HepG2 (cell line): Measurements from ENCODE around the gene EGLN2. TPM values are rescaled to one million over a fixed set of nuclear protein-coding genes. Genes with fewer than 3 reads are reported as not detected.

Experiments used
- ATAC-seq: fragments of 200-7000 bp; cut with Tn5 transposase; 3 replicates; pipeline ENCODE4 v1.9.1; 2020; ENCODE audit warnings: mild to moderate bottlenecking, moderate library complexity
- BruUV-seq: library from RNA; stranded (reverse); fragments of 400-500 nt; replicated peaks from 2 replicates; lab custom pipeline; 2021; lab: Mats Ljungman, UMichigan
- CTCF ChIA-PET: fragments of 300-600 bp; formaldehyde crosslinking; extraction: SDS; loops from one replicate; lab custom pipeline; 2021; ENCODE audit warnings: low total read pairs, inconsistent platforms, low intra/inter-chr PET ratio; lab: Yijun Ruan, JAX
- POLR2A ChIA-PET: fragments of 350-600 bp; sonication (Branson Sonifier 250); formaldehyde crosslinking; loops from one replicate; lab custom pipeline; 2020; ENCODE audit warnings: antibody characterized with exemption, inconsistent platforms; lab: Yijun Ruan, JAX
- DNase-seq: peaks from one replicate; pipeline ENCODE4 v3.0.0-alpha.2; 2015; ENCODE audit warnings: low spot score
- FAIRE-seq: peaks from 3 replicates; lab custom pipeline; 2011; peaks lifted over from hg19 to GRCh38; lab: Jason Lieb, UNC
- H2AFZ ChIP-seq: one replicate; pipeline ENCODE4 v1.6.1; 2011; ENCODE audit warnings: low read length, inconsistent platforms
- H3K27ac ChIP-seq: fragments of 300-600 bp; 3 replicates; pipeline ENCODE4 v1.8.0; 2011; ENCODE audit warnings: mixed run types, mild to moderate bottlenecking, mixed read lengths, low read length, inconsistent platforms; ENCODE audit not compliant: insufficient read depth; ENCODE audit errors: extremely low read length
- H3K27me3 ChIP-seq, 2 experiments: fragments of 200-600 bp in 1 of 2; 2 replicates in 1 of 2; 3 replicates in 1 of 2; pipeline versions ENCODE4 v1.6.0 to v1.8.0; 2011; ENCODE audit warnings: low read length in 2 of 2, mild to moderate bottlenecking in 2 of 2, moderate library complexity in 2 of 2, inconsistent platforms in 1 of 2; ENCODE audit not compliant: insufficient read depth in 2 of 2, control insufficient read depth in 1 of 2
- H3K36me3 ChIP-seq, 2 experiments: fragments of 200-600 bp in 1 of 2; replicated peaks in 1 of 2; 2 replicates in 1 of 2; 3 replicates in 1 of 2; pipeline versions ENCODE4 v1.5.1 to v1.8.0; 2011; ENCODE audit warnings: low read length in 2 of 2, inconsistent platforms in 1 of 2; ENCODE audit not compliant: insufficient read depth in 2 of 2, control insufficient read depth in 1 of 2
- H3K4me1 ChIP-seq: 2 replicates; pipeline ENCODE4 v1.5.1; 2012; ENCODE audit warnings: low read length, inconsistent platforms; ENCODE audit not compliant: insufficient read depth
- H3K4me2 ChIP-seq: 2 replicates; pipeline ENCODE4 v1.6.0; 2011; ENCODE audit warnings: low read depth, low read length, inconsistent platforms
- H3K4me3 ChIP-seq, 3 experiments: fragments of 200-600 bp in 1 of 3; sonication (generic), shearing (Covaris generic) in 1 of 3; replicated peaks in 1 of 3; 2 replicates each; pipeline ENCODE4 v1.5.1; 2011 to 2016; ENCODE audit warnings: low read length in 3 of 3, inconsistent platforms in 2 of 3, low read depth in 2 of 3, mild to moderate bottlenecking in 2 of 3, control low read depth in 1 of 3, mixed read lengths in 1 of 3; ENCODE audit not compliant: insufficient read depth in 1 of 3
- H3K79me2 ChIP-seq: one replicate; pipeline ENCODE4 v1.6.1; 2011; ENCODE audit warnings: low read length, inconsistent platforms; ENCODE audit not compliant: insufficient read depth
- H3K9ac ChIP-seq: 2 replicates; pipeline ENCODE4 v1.6.0; 2011; ENCODE audit warnings: mild to moderate bottlenecking, low read depth, low read length, inconsistent platforms; ENCODE audit not compliant: insufficient read depth
- H3K9me3 ChIP-seq: 2 replicates; pipeline ENCODE4 v1.5.1; 2012; ENCODE audit warnings: mild to moderate bottlenecking, low read length
- H4K20me1 ChIP-seq: 2 replicates; pipeline ENCODE4 v1.6.0; 2011; ENCODE audit warnings: inconsistent platforms, mild to moderate bottlenecking, low read length, moderate library complexity; ENCODE audit not compliant: insufficient read depth
- ARID2 ChIP-seq: sonication (generic); formaldehyde crosslinking; IDR thresholded peaks from 2 replicates; pipeline ENCODE4 v1.8.1; 2022; ENCODE audit warnings: mild to moderate bottlenecking, missing genetic modification reagents, borderline replicate concordance
- CHD4 ChIP-seq: fragments of 200-600 bp; sonication (generic); IDR thresholded peaks from 2 replicates; pipeline ENCODE4 v1.7.0; 2017; ENCODE audit warnings: mild to moderate bottlenecking, low read length, borderline replicate concordance
- FOSL2 ChIP-seq: sonication (generic); formaldehyde crosslinking; IDR thresholded peaks from 2 replicates; pipeline ENCODE4 v1.4.0; 2020; ENCODE audit warnings: missing genetic modification reagents
- HNRNPK ChIP-seq: fragments of 200-400 bp; formaldehyde crosslinking; IDR thresholded peaks from 2 replicates; pipeline ENCODE4 v1.6.1; 2018; ENCODE audit warnings: low read length, low read depth, moderate library complexity, mild to moderate bottlenecking; ENCODE audit not compliant: poor library complexity, severe bottlenecking
- NR2C2 ChIP-seq: sonication (generic); formaldehyde crosslinking; IDR thresholded peaks from 2 replicates; pipeline ENCODE4 v1.4.0; 2020; ENCODE audit warnings: missing genetic modification reagents, mild to moderate bottlenecking, moderate library complexity, borderline replicate concordance
- PCBP1 ChIP-seq: fragments of 200-400 bp; formaldehyde crosslinking; IDR thresholded peaks from 2 replicates; pipeline ENCODE4 v1.6.1; 2017; ENCODE audit warnings: mild to moderate bottlenecking, low read depth, low read length, borderline replicate concordance
- SAP130 ChIP-seq: IDR thresholded peaks from 2 replicates; pipeline ENCODE4 v1.6.1; 2016; ENCODE audit warnings: low read depth
- SNAPC4 ChIP-seq: sonication (generic); formaldehyde crosslinking; IDR thresholded peaks from 2 replicates; pipeline ENCODE4 v1.4.0; 2020; ENCODE audit warnings: mild to moderate bottlenecking, missing genetic modification reagents
- SOX6 ChIP-seq, 2 experiments: fragments of 450-650 bp in 1 of 2; sonication (generic) in 1 of 2; formaldehyde crosslinking in 1 of 2; IDR thresholded peaks; 2 replicates each; pipeline versions ENCODE4 v1.4.0 to v1.6.1; 2017 to 2020; ENCODE audit warnings: antibody characterized with exemption in 1 of 2, mild to moderate bottlenecking in 1 of 2, missing genetic modification reagents in 1 of 2
- SP5 ChIP-seq: IDR thresholded peaks from 2 replicates; pipeline ENCODE4 v1.6.1; 2016; ENCODE audit warnings: low read depth, borderline replicate concordance
- SRSF1 ChIP-seq: fragments of 200-400 bp; formaldehyde crosslinking; optimal IDR thresholded peaks from 2 replicates; pipeline ENCODE3; 2017; ENCODE audit warnings: mild to moderate bottlenecking, low read depth, low read length, moderate library complexity
- ZKSCAN5 ChIP-seq: sonication (generic); formaldehyde crosslinking; IDR thresholded peaks from 2 replicates; pipeline ENCODE4 v1.5.1; 2020; ENCODE audit warnings: mild to moderate bottlenecking, missing genetic modification reagents
- ZNF709 ChIP-seq: sonication (generic); formaldehyde crosslinking; IDR thresholded peaks from 2 replicates; pipeline ENCODE4 v1.5.0; 2020; ENCODE audit warnings: mild to moderate bottlenecking, missing genetic modification reagents
- ZNF878 ChIP-seq: sonication (generic); formaldehyde crosslinking; IDR thresholded peaks from 2 replicates; pipeline ENCODE4 v1.8.1; 2023; ENCODE audit warnings: mild to moderate bottlenecking, missing genetic modification reagents, moderate library complexity
- ZZZ3 ChIP-seq: sonication (generic); formaldehyde crosslinking; IDR thresholded peaks from 2 replicates; pipeline ENCODE4 v1.4.0; 2020; ENCODE audit warnings: missing genetic modification reagents, mild to moderate bottlenecking, borderline replicate concordance
- WGBS: methylation state at CpG from one replicate; pipeline ENCODE4 v1.1.6; 2017; ENCODE audit warnings: low lambda C conversion rate; 5-methylcytosine and 5-hydroxymethylcytosine counted together
- in situ Hi-C: cut with HindIII; loops from 2 replicates; pipeline ENCODE4 v1.10.0; 2017; ENCODE audit warnings: low pct_unique_long_range_greater_than_20kb; ENCODE audit not compliant: extremely low pct_ligation_motif_present
- intact Hi-C: fragments of 100-400 bp; cut with micrococcal nuclease; formaldehyde crosslinking; loops from one replicate; pipeline ENCODE4 v1.10.0; 2022; ENCODE audit not compliant: unreplicated experiment
- polyA plus RNA-seq, 8 experiments: library from polyadenylated mRNA; depleted of rRNA in 3 of 8; stranded (reverse) in 7 of 8; unstranded in 1 of 8; fragments of >200 nt; fragmentation: Illumina TruSeq in 4 of 8; extraction: Trizol in 4 of 8; gene quantifications; 2 replicates each; pipeline versions ENCODE4 v1.2.1 to v1.2.3, GENCODE V29; 2011 to 2016; ENCODE audit warnings: low read depth in 4 of 8, missing spikeins in 1 of 8, mixed read lengths in 1 of 8; ENCODE audit not compliant: insufficient read depth in 1 of 8
- total RNA-seq, 5 experiments: library from RNA; depleted of rRNA; stranded (reverse); fragments of >200 nt; fragmentation: Illumina TruSeq; extraction: Trizol; gene quantifications; 2 replicates each; pipeline ENCODE4 v1.2.3, GENCODE V29; 2016; ENCODE audit warnings: low read depth in 1 of 5

The EGLN2 gene
- total and polyA plus RNA-seq, 2 of the 13 experiments (the other 11 are each of a cell fraction or from before 2014, with no cell fraction given): 16.5 to 40.8 TPM

DNA sequence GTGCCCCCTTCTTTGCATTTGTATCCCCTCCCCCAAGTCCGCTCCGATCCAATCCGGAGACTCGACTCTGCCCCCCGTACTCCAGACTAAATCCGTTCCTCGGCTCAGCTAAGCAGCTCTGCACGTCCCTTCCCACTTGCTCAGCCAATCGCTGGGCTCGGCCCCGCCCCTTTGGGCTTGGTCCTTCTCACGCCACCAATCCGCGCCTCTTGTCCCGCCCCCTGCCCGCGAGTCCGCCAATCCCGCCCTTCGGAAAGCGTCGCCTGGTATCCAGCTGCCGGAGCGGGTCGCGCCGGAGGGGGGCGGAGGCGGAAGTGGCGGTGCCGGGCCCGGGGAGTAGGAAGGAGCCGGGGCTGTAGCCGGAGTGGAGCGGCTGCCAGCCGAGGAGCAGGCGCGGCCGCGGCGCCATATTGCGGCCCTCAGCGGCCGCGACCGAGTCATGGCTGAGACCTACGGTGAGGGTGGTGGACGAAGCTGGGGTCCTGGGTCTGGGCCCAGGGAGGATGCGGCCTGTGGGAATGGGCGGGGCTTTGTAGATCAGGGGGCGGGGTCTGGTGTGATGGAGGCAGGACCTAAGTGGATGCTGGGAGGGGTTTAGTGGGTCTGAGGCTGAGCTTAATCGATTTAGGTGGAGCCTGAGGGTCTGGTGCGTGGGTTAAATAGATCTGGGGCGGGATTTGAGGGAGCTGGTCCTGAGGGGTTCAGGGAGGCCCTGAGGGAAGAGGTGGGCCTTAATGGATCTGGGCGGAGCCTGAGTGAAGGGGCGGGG is 20.9 kb upstream of the EGLN2 start, which contains the start of gene RAB4B (continued):
- TF ChIP-seq ZZZ3 (CRISPR knock-in tag): peak; percentile 50; the same call in 1 of the 2 replicates
- TF ChIP-seq NR2C2 (CRISPR knock-in tag): peak; percentile 39; the same call in 1 of the 2 replicates
- peak; percentile 73; the same call in 1 of the 2 replicates for TF ChIP-seq SP5 (CRISPR knock-in tag)
- TF ChIP-seq SOX6 (IDR thresholded peaks at IDR 0.05): no peak
- peak; percentile 21; the same call in 1 of the 2 replicates for TF ChIP-seq SOX6 (CRISPR knock-in tag; IDR thresholded peaks at IDR 0.05)
- TF ChIP-seq HNRNPK: peak; percentile 80
- no peak; the same call in 1 of the 2 replicates for TF ChIP-seq CHD4
- peak; percentile 68 for TF ChIP-seq SRSF1
- TF ChIP-seq ZNF709 (CRISPR knock-in tag): peak; percentile 24; the same call in 1 of the 2 replicates

- Histone ChIP-seq H3K27ac (peak overlapping the region; percentile 97), H3K79me2 (no peaks in the 10 kb centered on the region), H3K36me3 (no peaks in the 10 kb centered on the region), H3K27me3 (no peaks in the 10 kb centered on the region; a peak in 1 of 5 replicates), H2AFZ (no peak overlapping the region), H3K4me3 (peak overlapping the region; percentile 70 to 88 (median 81)), H3K9me3 (no peaks in the 10 kb centered on the region), H3K4me1 (peaks cover 31% of the 10 kb centered on the region), H3K4me2 (peak overlapping the region; percentile 88), H3K9ac (peak overlapping the region; percentile 62), H4K20me1 (no peaks in the 10 kb centered on the region)
- TSS peak; percentile 68 for BruUV-seq
- 2% methylated on average over 7 of the region's 7 CpGs for WGBS
- ATAC-seq: peak; percentile 68
- in situ Hi-C loops: no loop called here
- DNase-seq: peak; percentile 51
- intact Hi-C loops: loop anchor here (1.0 kb wide), 1 partner anchor 20 kb away; no protein-coding TSS in a partner anchor
- POLR2A ChIA-PET: interaction anchor here (0.8 to 4.1 kb wide), 21 partner anchors 8 to 335 kb away, joined by 3 to 90 read pairs (median 7); partner anchors contain the start of genes ACTMAP, COQ8B, EGLN2 and ITPKC
- no peak for FAIRE-seq
- CTCF ChIA-PET: no interaction called here
- TF ChIP-seq ZKSCAN5 (CRISPR knock-in tag) (peak; percentile 99), SAP130 (CRISPR knock-in tag) (peak; percentile 53), FOSL2 (CRISPR knock-in tag) (peak; percentile 53), ARID2 (CRISPR knock-in tag) (peak; percentile 58; the same call in 1 of the 2 replicates), PCBP1 (no peak), SNAPC4 (CRISPR knock-in tag) (0 out of 2 replicates have a peak, but pooled peaks have one; percentile 64), ZNF878 (CRISPR knock-in tag) (no peak)
Observed at GRCh38 chr19:40778706-40779284, 20.2 kb upstream of the EGLN2 start.
